Measurements from ENCODE around the gene HMGCS2. TPM values are rescaled to one million over a fixed set of nuclear protein-coding genes. Genes with fewer than 3 reads are reported as not detected.

The HMGCS2 gene
- total RNA-seq, 2 experiments from 2014 or later: not detected

GRCh38 chr1:119784191-119784781 is 15.6 kb upstream of the HMGCS2 start:
- CTCF ChIA-PET: interaction anchor here (1.1 kb wide), 1 partner anchor 10 kb away, joined by 4 read pairs; no protein-coding TSS in a partner anchor
- Mint-ChIP-seq H3K27me3 (peaks cover 54% of the 10 kb centered on the region), H3K4me1 (peaks cover 22% of the 10 kb centered on the region), H3K9me3 (no peaks in the 10 kb centered on the region), H3K4me3 (no peak overlapping the region), H3K27ac (no peak overlapping the region), H3K36me3 (ENCODE audit: low read depth) (no peaks in the 10 kb centered on the region)
- DNase-seq: no peak
- POLR2A ChIA-PET: no interaction called here

- H3K27ac Mint-ChIP-seq: no peak overlapping the region
- no peak for DNase-seq
- H3K27me3 Mint-ChIP-seq: peaks cover 51% of the 10 kb centered on the region
- no peak overlapping the region for H3K4me3 Mint-ChIP-seq
- peaks cover 22% of the 10 kb centered on the region for H3K4me1 Mint-ChIP-seq
- H3K9me3 Mint-ChIP-seq: no peaks in the 10 kb centered on the region
- no peaks in the 10 kb centered on the region for H3K36me3 Mint-ChIP-seq (ENCODE audit: low read depth)
- ChIA-PET POLR2A (no interaction called here), CTCF (interaction anchor here (1.1 to 1.4 kb wide), 2 partner anchors 9 to 25 kb away, joined by 4 read pairs; no protein-coding TSS in a partner anchor)
These were observed 14.9 kb upstream of the HMGCS2 start for GRCh38 chr1:119783354-119784185.

GRCh38 chr1:119782631-119783325 is 14.1 kb upstream of the HMGCS2 start:
- H3K4me3 Mint-ChIP-seq: no peak overlapping the region
- H3K27ac Mint-ChIP-seq: no peak overlapping the region
- no peaks in the 10 kb centered on the region for H3K36me3 Mint-ChIP-seq (ENCODE audit: low read depth)
- peaks cover 53% of the 10 kb centered on the region for H3K27me3 Mint-ChIP-seq
- peaks cover 22% of the 10 kb centered on the region for H3K4me1 Mint-ChIP-seq
- POLR2A ChIA-PET: no interaction called here
- CTCF ChIA-PET: interaction anchor here (0.7 to 1.4 kb wide), 2 partner anchors 19 to 26 kb away, joined by 3 to 4 read pairs; no protein-coding TSS in a partner anchor
- no peaks in the 10 kb centered on the region for H3K9me3 Mint-ChIP-seq
- no peak for DNase-seq

GRCh38 chr1:119781434-119782210 is 12.9 kb upstream of the HMGCS2 start:
- no peak overlapping the region for H3K4me3 Mint-ChIP-seq
- peaks cover 55% of the 10 kb centered on the region for H3K27me3 Mint-ChIP-seq
- H3K36me3 Mint-ChIP-seq (ENCODE audit: low read depth): no peaks in the 10 kb centered on the region
- H3K9me3 Mint-ChIP-seq: no peaks in the 10 kb centered on the region
- POLR2A ChIA-PET: no interaction called here
- CTCF ChIA-PET: no interaction called here
- peaks cover 16% of the 10 kb centered on the region for H3K4me1 Mint-ChIP-seq
- DNase-seq: no peak
- H3K27ac Mint-ChIP-seq: no peak overlapping the region

- Mint-ChIP-seq H3K27me3 (peaks cover 53% of the 10 kb centered on the region), H3K27ac (no peak overlapping the region), H3K4me1 (peaks cover 8% of the 10 kb centered on the region), H3K36me3 (ENCODE audit: low read depth) (no peaks in the 10 kb centered on the region), H3K4me3 (no peak overlapping the region), H3K9me3 (no peaks in the 10 kb centered on the region)
- ChIA-PET CTCF (interaction anchor here (0.7 to 1.1 kb wide), 2 partner anchors 16 to 21 kb away, joined by 3 to 4 read pairs; no protein-coding TSS in a partner anchor), POLR2A (no interaction called here)
- DNase-seq: no peak
These were observed 11.2 kb upstream of the HMGCS2 start for GRCh38 chr1:119779869-119780356.

GRCh38 chr1:119778886-119779560 is 10.3 kb upstream of the HMGCS2 start:
- CTCF ChIA-PET: interaction anchor here (1.1 kb wide), 1 partner anchor 20 kb away, joined by 4 read pairs; no protein-coding TSS in a partner anchor
- no peak overlapping the region for H3K4me3 Mint-ChIP-seq
- no peak for DNase-seq

GRCh38 chr1:119778359-119778758 is 9.7 kb upstream of the HMGCS2 start:
- ChIA-PET POLR2A (no interaction called here), CTCF (no interaction called here)
- H3K4me1 Mint-ChIP-seq: peaks cover 2% of the 10 kb centered on the region
- no peaks in the 10 kb centered on the region for H3K9me3 Mint-ChIP-seq
- H3K36me3 Mint-ChIP-seq (ENCODE audit: low read depth): no peaks in the 10 kb centered on the region
- no peak overlapping the region for H3K4me3 Mint-ChIP-seq
- no peak overlapping the region for H3K27ac Mint-ChIP-seq
- H3K27me3 Mint-ChIP-seq: peaks cover 48% of the 10 kb centered on the region
- DNase-seq: no peak

More at GRCh38 chr1:119778886-119779560, 10.3 kb upstream of the HMGCS2 start:
- Mint-ChIP-seq H3K27ac (no peak overlapping the region), H3K27me3 (peaks cover 49% of the 10 kb centered on the region), H3K4me1 (peaks cover 8% of the 10 kb centered on the region), H3K9me3 (no peaks in the 10 kb centered on the region), H3K36me3 (ENCODE audit: low read depth) (no peaks in the 10 kb centered on the region)
- POLR2A ChIA-PET: no interaction called here

GRCh38 chr1:119774746-119775490 is 6.2 kb upstream of the HMGCS2 start:
- Mint-ChIP-seq H3K36me3 (ENCODE audit: low read depth) (no peaks in the 10 kb centered on the region), H3K27me3 (peaks cover 24% of the 10 kb centered on the region), H3K4me3 (no peak overlapping the region), H3K4me1 (no peaks in the 10 kb centered on the region), H3K27ac (no peak overlapping the region), H3K9me3 (no peaks in the 10 kb centered on the region)
- no peak for DNase-seq
- CTCF ChIA-PET: interaction anchor here (1.5 kb wide), 1 partner anchor 9 kb away, joined by 4 read pairs; no protein-coding TSS in a partner anchor
- POLR2A ChIA-PET: no interaction called here

GRCh38 chr1:119773711-119774241 is 5.1 kb upstream of the HMGCS2 start:
- Mint-ChIP-seq H3K9me3 (no peaks in the 10 kb centered on the region), H3K27me3 (peaks cover 19% of the 10 kb centered on the region), H3K4me3 (no peak overlapping the region), H3K4me1 (no peaks in the 10 kb centered on the region), H3K27ac (no peak overlapping the region), H3K36me3 (ENCODE audit: low read depth) (no peaks in the 10 kb centered on the region)
- ChIA-PET CTCF (interaction anchor here (1.5 kb wide), 1 partner anchor 10 kb away, joined by 4 read pairs; no protein-coding TSS in a partner anchor), POLR2A (no interaction called here)
- DNase-seq: no peak

- Mint-ChIP-seq H3K36me3 (ENCODE audit: low read depth) (no peaks in the 10 kb centered on the region), H3K4me1 (no peaks in the 10 kb centered on the region), H3K27ac (no peak overlapping the region), H3K27me3 (peaks cover 26% of the 10 kb centered on the region), H3K9me3 (no peaks in the 10 kb centered on the region), H3K4me3 (no peak overlapping the region)
- DNase-seq: no peak
- POLR2A ChIA-PET: no interaction called here
- CTCF ChIA-PET: no interaction called here
These were observed 3.6 kb upstream of the HMGCS2 start for GRCh38 chr1:119772298-119772697.

- Mint-ChIP-seq H3K9me3 (no peaks in the 10 kb centered on the region), H3K27me3 (peaks cover 30% of the 10 kb centered on the region), H3K4me3 (no peak overlapping the region), H3K4me1 (no peaks in the 10 kb centered on the region), H3K36me3 (ENCODE audit: low read depth) (no peaks in the 10 kb centered on the region), H3K27ac (no peak overlapping the region)
- ChIA-PET POLR2A (no interaction called here), CTCF (no interaction called here)
- DNase-seq: no peak
These were observed 3.1 kb upstream of the HMGCS2 start for GRCh38 chr1:119771770-119772169.

Data from activated CD4-positive, alpha-beta T cell treated with anti-CD3 and anti-CD28 coated beads, Interleukin-2, amount 10 ng/mL, durations not matched to agents 7 days and 5 days (primary cell).